NCI-H446 treated with DMSO at 0.1 percent for 48 hours (cell line): ENCODE measurements around the gene RIPOR2.
"Not testable (repeated sequence)": the region's sequence is repeated elsewhere in the genome, so short reads cannot be mapped to it uniquely, and the experiment has no call there.

Experiments
- DNase-seq: peaks from one replicate; lab custom pipeline; 2025; lab: John Stamatoyannopoulos, UW

Gene RIPOR2

GRCh38 chr6:24799541-24799915 is 136.2 kb downstream of the RIPOR2 start:
- DNase-seq = no peak

GRCh38 chr6:24798740-24799540 is 136.8 kb downstream of the RIPOR2 start, which contains the start of gene ARMH2:
TSS of gene ARMH2 (minus strand) at chr6:24798917. CDS start at chr6:24798857, 60 bp downstream.
- no peak for DNase-seq

- no peak for DNase-seq
Measured at GRCh38 chr6:24797596-24798216, 138.1 kb downstream of the RIPOR2 start.

- no peak for DNase-seq
Measured at GRCh38 chr6:24796616-24797290, 139.0 kb downstream of the RIPOR2 start.

- DNase-seq = no peak
Measured at GRCh38 chr6:24795106-24795505, 140.7 kb downstream of the RIPOR2 start.

- DNase-seq = no peak
Measured at GRCh38 chr6:24788031-24788665, 147.6 kb downstream of the RIPOR2 start.

- DNase-seq = no peak
Measured at GRCh38 chr6:24780206-24780605, 155.6 kb downstream of the RIPOR2 start.

GRCh38 chr6:24779416-24780016 is 156.2 kb downstream of the RIPOR2 start:
- no peak for DNase-seq

- DNase-seq = no peak
Measured at GRCh38 chr6:24778878-24779277, 156.9 kb downstream of the RIPOR2 start.

GRCh38 chr6:24778121-24778520 is 157.6 kb downstream of the RIPOR2 start:
- DNase-seq = no peak

GRCh38 chr6:24777227-24777626 is 158.5 kb downstream of the RIPOR2 start:
- no peak for DNase-seq

- DNase-seq = no peak
Measured at GRCh38 chr6:24775520-24776058, 160.2 kb downstream of the RIPOR2 start.

- peak; percentile 92 for DNase-seq
Measured at GRCh38 chr6:24774696-24775519, 160.9 kb downstream of the RIPOR2 start, which contains the start of gene GMNN. TSS of gene GMNN (plus strand) at chr6:24774937. CDS start at chr6:24777247, 2,310 bp downstream.

GRCh38 chr6:24768361-24768760 is 167.4 kb downstream of the RIPOR2 start:
- DNase-seq = no peak

GRCh38 chr6:24766680-24767462 is 168.9 kb downstream of the RIPOR2 start:
- peak; percentile 12 for DNase-seq

GRCh38 chr6:24765968-24766367 is 169.8 kb downstream of the RIPOR2 start:
- DNase-seq = not testable (repeated sequence)

GRCh38 chr6:24764833-24765828 is 170.6 kb downstream of the RIPOR2 start:
- DNase-seq = not testable (repeated sequence)

GRCh38 chr6:24763578-24763977 is 172.2 kb downstream of the RIPOR2 start:
- DNase-seq = no peak

- DNase-seq = no peak
Measured at GRCh38 chr6:24761851-24762250, 173.9 kb downstream of the RIPOR2 start.
